ENCODE measurements around the gene ASPSCR1. TPM values are rescaled to one million over a fixed set of nuclear protein-coding genes. Genes with fewer than 3 reads are reported as not detected.

ASPSCR1 gene
- total RNA-seq, 1 experiment from 2014 or later = 51.0 TPM

DNA sequence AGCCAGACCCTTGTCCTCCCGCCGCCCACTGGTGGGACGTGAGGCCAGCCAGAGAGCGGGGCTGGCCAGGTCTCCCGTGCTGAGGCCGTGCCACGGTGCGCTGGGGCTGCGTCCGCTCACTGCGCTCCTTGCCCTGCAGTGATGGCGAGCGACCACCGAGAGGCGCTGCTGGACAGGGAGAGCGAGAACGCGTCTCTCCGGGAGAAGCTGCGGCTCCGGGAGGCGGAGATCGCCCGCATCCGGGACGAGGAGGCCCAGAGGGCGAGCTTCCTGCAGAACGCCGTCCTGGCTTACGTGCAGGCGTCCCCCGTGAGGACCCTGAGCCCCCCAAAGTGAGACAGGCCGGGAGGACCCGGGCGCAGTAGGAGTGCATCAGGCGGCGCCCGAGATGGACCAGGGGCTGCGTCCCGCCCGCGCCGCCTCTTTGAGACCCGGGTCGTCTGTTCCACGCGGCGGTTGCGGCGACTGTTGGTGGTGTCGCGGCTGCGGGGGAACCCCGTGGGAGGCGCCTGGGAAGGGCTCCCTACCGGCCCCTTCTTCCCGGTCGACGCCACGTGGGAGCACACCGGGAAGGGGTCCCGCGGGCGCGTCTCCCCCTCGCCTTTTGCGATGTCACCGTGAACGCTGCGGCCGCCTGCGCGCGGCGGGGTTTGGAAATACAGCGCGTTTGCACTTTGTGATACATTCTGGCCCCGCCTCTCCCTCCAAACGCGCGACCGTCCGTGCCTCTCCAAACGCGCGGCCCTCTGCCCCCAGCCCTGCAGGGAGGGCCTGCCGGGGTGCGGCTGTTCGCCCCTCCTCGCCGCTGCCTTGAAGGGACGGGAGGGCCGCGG lies 53.3 kb downstream of the ASPSCR1 start (continued):
- TF ChIP-seq SRF (IDR thresholded peaks at IDR 0.05; ENCODE audit: low read depth) (no peak), FOSL1 (IDR thresholded peaks at IDR 0.05; ENCODE audit: low read depth) (no peak), YY1 (IDR thresholded peaks at IDR 0.05; ENCODE audit: extremely low read depth, insufficient replicate concordance, low read depth, low read length) (peak; percentile 64), EZH2phosphoT487 (IDR thresholded peaks at IDR 0.05; ENCODE audit: borderline replicate concordance) (no peak)

DNA sequence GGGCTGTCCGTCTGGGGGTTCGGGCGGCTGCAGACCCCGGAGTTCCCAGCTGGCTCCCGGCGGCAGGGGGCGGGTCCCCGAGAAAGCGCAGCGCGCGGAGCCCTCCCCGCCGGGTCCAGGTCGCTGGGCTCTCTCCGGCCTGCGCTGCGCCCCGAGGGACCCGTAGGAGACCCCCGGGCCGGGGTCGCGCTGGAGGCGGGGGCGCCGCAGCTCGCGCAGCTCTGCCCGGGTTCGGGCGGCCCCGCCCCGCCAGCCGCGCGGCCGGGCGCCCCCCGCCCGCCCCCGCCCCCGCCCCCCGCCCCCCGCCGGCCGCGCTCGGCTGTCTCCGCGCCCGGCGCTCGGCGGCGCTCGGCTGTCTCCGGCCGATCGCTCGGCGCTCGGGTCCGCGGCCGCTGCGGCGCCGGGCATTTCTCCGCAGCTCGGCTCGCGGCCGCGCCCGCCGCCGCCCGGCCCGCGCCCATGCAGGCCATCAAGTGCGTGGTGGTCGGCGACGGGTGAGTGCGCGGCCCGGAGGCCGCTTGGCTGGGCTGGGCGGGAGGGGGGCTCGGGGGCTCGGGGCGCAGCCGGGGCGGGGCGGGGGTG lies 54.0 kb downstream of the ASPSCR1 start, which contains the start of gene RAC3:
Gene RAC3 (plus strand): TSS at position 376 of the 582 bp plus-strand sequence. CDS start 84 bp downstream, at position 460.
- CTCF ChIA-PET = interaction anchor here (1.0 to 3.0 kb wide), 9 partner anchors 10 to 747 kb away, joined by 3 to 39 read pairs (median 9); partner anchors contain the start of genes CENPX, FASN and LRRC45

More for the DNA sequence above, 54.0 kb downstream of the ASPSCR1 start, which contains the start of gene RAC3:
- Histone ChIP-seq H3K4me3 (replicated peaks in 1 of 2; ENCODE audit: low read depth in 1 of 2, low read length in 2 of 2) (peak within 1 kb of the TSS; percentile 88 to 90), H3K4me2 (ENCODE audit: low read length) (peak within 1 kb of the TSS; percentile 99), H3K9me2 (ENCODE audit: insufficient read depth) (no peaks in the 10 kb centered on the region), H2AFZ (ENCODE audit: low read depth, low read length, poor library complexity, severe bottlenecking) (no peak within 1 kb of the TSS), H4K20me1 (ENCODE audit: insufficient read depth) (no peaks in the 10 kb centered on the region), H3K9me3 (ENCODE audit: control insufficient read depth in 1 of 2, insufficient read depth in 1 of 2, low read depth in 1 of 2, low read length in 2 of 2) (no peaks in the 10 kb centered on the region), H3K4me1 (ENCODE audit: control insufficient read depth in 1 of 2, insufficient read depth in 2 of 2, low read length in 2 of 2) (peaks cover 16 to 57% of the 10 kb centered on the region in 2 experiments; a peak in 3 of 4 replicates), H3K27me3 (ENCODE audit: insufficient read depth, low read length) (no peaks in the 10 kb centered on the region), H3K36me3 (ENCODE audit: control insufficient read depth in 1 of 2, insufficient read depth in 2 of 2, low read length in 2 of 2) (peaks cover 0 to 12% of the 10 kb centered on the region in 2 experiments; a peak in 1 of 4 replicates), H3K27ac (ENCODE audit: low read depth, low read length) (peak within 1 kb of the TSS; percentile 93), H3K79me2 (ENCODE audit: insufficient read depth, low read length) (peaks cover 21% of the 10 kb centered on the region; the same call in 1 of the 2 replicates), H3K9ac (ENCODE audit: low read length) (peak within 1 kb of the TSS; percentile 93)
- ChIA-PET POLR2A (interaction anchor here (1.0 to 1.7 kb wide), 2 partner anchors 8 to 11 kb away, joined by 3 read pairs; partner anchors contain the start of genes CENPX and LRRC45), RAD21 (ENCODE audit: low non-redundant PET in 1 of 2, low total read pairs in 2 of 2, uncharacterized antibody in 2 of 2, unreplicated experiment in 2 of 2) (interaction anchor here in 1 of 2 experiments (0.6 kb wide), 1 partner anchor 35 kb away, joined by 3 read pairs; no protein-coding TSS in a partner anchor)
- BruUV-seq (replicated peaks) = no TSS peak
- no peak for DNase-seq (ENCODE audit: low read depth, low spot score)
- intact Hi-C loops (cut with micrococcal nuclease) = loop anchor here (1.0 to 10.0 kb wide), 5 partner anchors 8 to 383 kb away; partner anchors contain the start of genes HEXD, LRRC45 and OGFOD3
- TF ChIP-seq ZFX (IDR thresholded peaks at IDR 0.05) (no peak), POLR2A (IDR thresholded peaks at IDR 0.05; ENCODE audit: borderline replicate concordance, extremely low read depth, insufficient read depth, insufficient read length) (peak; percentile 5), POLR2AphosphoS5 (IDR thresholded peaks at IDR 0.05; ENCODE audit: low read depth, low read length) (0 out of 2 replicates have a peak, but pooled peaks have one; percentile 4)
- ATAC-seq = peak; percentile 64

Measured in HCT116 (cell line).